HepG2 (cell line): ENCODE results near the gene ELAVL3. TPM values are rescaled to one million over a fixed set of nuclear protein-coding genes. Genes with fewer than 3 reads are reported as not detected.

Experiments used
- ATAC-seq: fragments of 200-7000 bp; cut with Tn5 transposase; 3 replicates; pipeline ENCODE4 v1.9.1; 2020; ENCODE audit warnings: mild to moderate bottlenecking, moderate library complexity
- BruUV-seq: library from RNA; stranded (reverse); fragments of 400-500 nt; replicated peaks from 2 replicates; lab custom pipeline; 2021; lab: Mats Ljungman, UMichigan
- CTCF ChIA-PET: fragments of 300-600 bp; formaldehyde crosslinking; extraction: SDS; loops from one replicate; lab custom pipeline; 2021; ENCODE audit warnings: low total read pairs, inconsistent platforms, low intra/inter-chr PET ratio; lab: Yijun Ruan, JAX
- POLR2A ChIA-PET: fragments of 350-600 bp; sonication (Branson Sonifier 250); formaldehyde crosslinking; loops from one replicate; lab custom pipeline; 2020; ENCODE audit warnings: antibody characterized with exemption, inconsistent platforms; lab: Yijun Ruan, JAX
- DNase-seq: peaks from one replicate; pipeline ENCODE4 v3.0.0-alpha.2; 2015; ENCODE audit warnings: low spot score
- FAIRE-seq: peaks from 3 replicates; lab custom pipeline; 2011; peaks lifted over from hg19 to GRCh38; lab: Jason Lieb, UNC
- H2AFZ ChIP-seq: one replicate; pipeline ENCODE4 v1.6.1; 2011; ENCODE audit warnings: low read length, inconsistent platforms
- H3K27ac ChIP-seq: fragments of 300-600 bp; 3 replicates; pipeline ENCODE4 v1.8.0; 2011; ENCODE audit warnings: mixed run types, mild to moderate bottlenecking, mixed read lengths, low read length, inconsistent platforms; ENCODE audit not compliant: insufficient read depth; ENCODE audit errors: extremely low read length
- H3K27me3 ChIP-seq, 2 experiments: fragments of 200-600 bp in 1 of 2; 2 replicates in 1 of 2; 3 replicates in 1 of 2; pipeline versions ENCODE4 v1.6.0 to v1.8.0; 2011; ENCODE audit warnings: low read length in 2 of 2, mild to moderate bottlenecking in 2 of 2, moderate library complexity in 2 of 2, inconsistent platforms in 1 of 2; ENCODE audit not compliant: insufficient read depth in 2 of 2, control insufficient read depth in 1 of 2
- H3K36me3 ChIP-seq, 2 experiments: fragments of 200-600 bp in 1 of 2; replicated peaks in 1 of 2; 2 replicates in 1 of 2; 3 replicates in 1 of 2; pipeline versions ENCODE4 v1.5.1 to v1.8.0; 2011; ENCODE audit warnings: low read length in 2 of 2, inconsistent platforms in 1 of 2; ENCODE audit not compliant: insufficient read depth in 2 of 2, control insufficient read depth in 1 of 2
- H3K4me1 ChIP-seq: 2 replicates; pipeline ENCODE4 v1.5.1; 2012; ENCODE audit warnings: low read length, inconsistent platforms; ENCODE audit not compliant: insufficient read depth
- H3K4me2 ChIP-seq: 2 replicates; pipeline ENCODE4 v1.6.0; 2011; ENCODE audit warnings: low read depth, low read length, inconsistent platforms
- H3K4me3 ChIP-seq, 3 experiments: fragments of 200-600 bp in 1 of 3; sonication (generic), shearing (Covaris generic) in 1 of 3; replicated peaks in 1 of 3; 2 replicates each; pipeline ENCODE4 v1.5.1; 2011 to 2016; ENCODE audit warnings: low read length in 3 of 3, inconsistent platforms in 2 of 3, low read depth in 2 of 3, mild to moderate bottlenecking in 2 of 3, control low read depth in 1 of 3, mixed read lengths in 1 of 3; ENCODE audit not compliant: insufficient read depth in 1 of 3
- H3K79me2 ChIP-seq: one replicate; pipeline ENCODE4 v1.6.1; 2011; ENCODE audit warnings: low read length, inconsistent platforms; ENCODE audit not compliant: insufficient read depth
- H3K9ac ChIP-seq: 2 replicates; pipeline ENCODE4 v1.6.0; 2011; ENCODE audit warnings: mild to moderate bottlenecking, low read depth, low read length, inconsistent platforms; ENCODE audit not compliant: insufficient read depth
- H3K9me3 ChIP-seq: 2 replicates; pipeline ENCODE4 v1.5.1; 2012; ENCODE audit warnings: mild to moderate bottlenecking, low read length
- H4K20me1 ChIP-seq: 2 replicates; pipeline ENCODE4 v1.6.0; 2011; ENCODE audit warnings: inconsistent platforms, mild to moderate bottlenecking, low read length, moderate library complexity; ENCODE audit not compliant: insufficient read depth
- KAT7 ChIP-seq: IDR thresholded peaks from 2 replicates; pipeline ENCODE4 v1.6.1; 2018; ENCODE audit warnings: borderline replicate concordance, missing compliant biosample characterization
- MLLT10 ChIP-seq: sonication (generic); formaldehyde crosslinking; IDR thresholded peaks from 2 replicates; pipeline ENCODE4 v1.4.0; 2020; ENCODE audit warnings: missing genetic modification reagents
- MZF1 ChIP-seq: sonication (generic); formaldehyde crosslinking; IDR thresholded peaks from 2 replicates; pipeline ENCODE4 v1.8.1; 2023; ENCODE audit warnings: mild to moderate bottlenecking, missing genetic modification reagents, borderline replicate concordance
- SP140L ChIP-seq: sonication (generic); formaldehyde crosslinking; IDR thresholded peaks from 2 replicates; pipeline ENCODE4 v1.4.0; 2020; ENCODE audit warnings: missing genetic modification reagents, borderline replicate concordance
- STAT6 ChIP-seq: sonication (generic); formaldehyde crosslinking; IDR thresholded peaks from 2 replicates; pipeline ENCODE4 v1.4.0; 2020; ENCODE audit warnings: missing genetic modification reagents, mild to moderate bottlenecking, borderline replicate concordance
- ZNF407 ChIP-seq: sonication (generic); formaldehyde crosslinking; IDR thresholded peaks from one replicate; pipeline ENCODE4 v1.5.1; 2020; ENCODE audit warnings: mild to moderate bottlenecking, missing genetic modification reagents; ENCODE audit errors: not compliant biosample characterization
- ZNF580 ChIP-seq: IDR thresholded peaks from 2 replicates; pipeline ENCODE4 v1.6.1; 2016; ENCODE audit warnings: low read depth, borderline replicate concordance
- ZNF770 ChIP-seq: sonication (generic); formaldehyde crosslinking; IDR thresholded peaks from 2 replicates; pipeline ENCODE4 v1.5.0; 2020; ENCODE audit warnings: mild to moderate bottlenecking, missing genetic modification reagents
- ZSCAN30 ChIP-seq: sonication (generic); formaldehyde crosslinking; IDR thresholded peaks from 2 replicates; pipeline ENCODE4 v1.5.0; 2020; ENCODE audit warnings: mild to moderate bottlenecking, missing genetic modification reagents
- WGBS: methylation state at CpG from one replicate; pipeline ENCODE4 v1.1.6; 2017; ENCODE audit warnings: low lambda C conversion rate; 5-methylcytosine and 5-hydroxymethylcytosine counted together
- in situ Hi-C: cut with HindIII; loops from 2 replicates; pipeline ENCODE4 v1.10.0; 2017; ENCODE audit warnings: low pct_unique_long_range_greater_than_20kb; ENCODE audit not compliant: extremely low pct_ligation_motif_present
- intact Hi-C: fragments of 100-400 bp; cut with micrococcal nuclease; formaldehyde crosslinking; loops from one replicate; pipeline ENCODE4 v1.10.0; 2022; ENCODE audit not compliant: unreplicated experiment
- polyA plus RNA-seq, 8 experiments: library from polyadenylated mRNA; depleted of rRNA in 3 of 8; stranded (reverse) in 7 of 8; unstranded in 1 of 8; fragments of >200 nt; fragmentation: Illumina TruSeq in 4 of 8; extraction: Trizol in 4 of 8; gene quantifications; 2 replicates each; pipeline versions ENCODE4 v1.2.1 to v1.2.3, GENCODE V29; 2011 to 2016; ENCODE audit warnings: low read depth in 4 of 8, missing spikeins in 1 of 8, mixed read lengths in 1 of 8; ENCODE audit not compliant: insufficient read depth in 1 of 8
- total RNA-seq, 5 experiments: library from RNA; depleted of rRNA; stranded (reverse); fragments of >200 nt; fragmentation: Illumina TruSeq; extraction: Trizol; gene quantifications; 2 replicates each; pipeline ENCODE4 v1.2.3, GENCODE V29; 2016; ENCODE audit warnings: low read depth in 1 of 5

Gene ELAVL3
- total and polyA plus RNA-seq, 2 of the 13 experiments (the other 11 are each of a cell fraction or from before 2014, with no cell fraction given): 0.03 TPM; not detected in 1

- Histone ChIP-seq H3K9me3 (no peaks in the 10 kb centered on the region), H3K4me3 (no peak overlapping the region), H3K4me1 (peaks cover 1% of the 10 kb centered on the region), H3K27me3 (no peaks in the 10 kb centered on the region; a peak in 1 of 5 replicates), H3K4me2 (no peak overlapping the region), H3K9ac (no peak overlapping the region), H3K27ac (no peak overlapping the region), H2AFZ (no peak overlapping the region), H4K20me1 (no peaks in the 10 kb centered on the region), H3K79me2 (no peaks in the 10 kb centered on the region), H3K36me3 (peaks cover 5 to 15% of the 10 kb centered on the region in 2 experiments; a peak in 4 of 5 replicates)
- intact Hi-C loops: loop anchor here (5.0 kb wide), 1 partner anchor 91 kb away; no protein-coding TSS in a partner anchor
- WGBS: 74% methylated on average over 14 of the region's 17 CpGs
- in situ Hi-C loops: no loop called here
- no TSS peak for BruUV-seq
- peak; percentile 83 for ATAC-seq
- CTCF ChIA-PET: interaction anchor here (0.7 to 1.8 kb wide), 3 partner anchors 91 to 92 kb away, joined by 3 to 4 read pairs (median 3); no protein-coding TSS in a partner anchor
- peak; percentile 62 for DNase-seq
- POLR2A ChIA-PET: no interaction called here
- FAIRE-seq: no peak
- no peak for TF ChIP-seq ZNF580 (CRISPR knock-in tag)
- no peak for TF ChIP-seq SP140L
- TF ChIP-seq ZNF770 (CRISPR knock-in tag): peak; percentile 74
- TF ChIP-seq MZF1 (CRISPR knock-in tag): no peak
- TF ChIP-seq MLLT10: no peak
- TF ChIP-seq ZSCAN30 (CRISPR knock-in tag): no peak
- no peak for TF ChIP-seq KAT7
- no peak for TF ChIP-seq ZNF407 (CRISPR knock-in tag)
- TF ChIP-seq STAT6 (CRISPR knock-in tag): no peak
These were observed 15.7 kb upstream of the ELAVL3 start for GRCh38 chr19:11496391-11497163.
